Left ventricle myocardium inferior (tissue), 1 donor: ENCODE data around the gene ESPN. TPM values are rescaled to one million over a fixed set of nuclear protein-coding genes. Genes with fewer than 3 reads are reported as not detected.

ENCODE experiments used
- DNase-seq: peaks from one replicate; pipeline ENCODE4 v3.0.0-alpha.2; 2020
- H3K27ac ChIP-seq: fragments of 200-600 bp; replicated peaks from 2 replicates; pipeline ENCODE4 v1.8.0; 2021
- H3K27me3 ChIP-seq: fragments of 200-600 bp; 2 replicates; pipeline ENCODE4 v1.8.0; 2021; ENCODE audit warnings: low read depth
- H3K36me3 ChIP-seq: fragments of 200-600 bp; 2 replicates; pipeline ENCODE4 v1.8.0; 2021
- H3K4me1 ChIP-seq: fragments of 200-600 bp; 2 replicates; pipeline ENCODE4 v1.8.0; 2021
- H3K4me3 ChIP-seq: fragments of 200-600 bp; 2 replicates; pipeline ENCODE4 v1.8.0; 2021; ENCODE audit warnings: mild to moderate bottlenecking, moderate library complexity
- H3K9me3 ChIP-seq: fragments of 200-600 bp; replicated peaks from 2 replicates; pipeline ENCODE4 v1.8.0; 2021
- CTCF ChIP-seq: fragments of 200-600 bp; IDR thresholded peaks from 2 replicates; pipeline ENCODE4 v1.8.0; 2021; ENCODE audit warnings: antibody characterized with exemption, mild to moderate bottlenecking, borderline replicate concordance
- intact Hi-C: fragments of 100-400 bp; cut with micrococcal nuclease; formaldehyde crosslinking; loops from one replicate; pipeline ENCODE4 v1.11.0; 2022
- total RNA-seq: library from RNA; stranded (reverse); fragmentation: NEBNext Ultra II Directional; extraction: Animal tissue kit (Norgen Biotek cat#: 25700); gene quantifications from one replicate; pipeline ENCODE4 v1.2.1, GENCODE V29; 2021
- donor health status: DM: no; HTN: yes; CAD: no; lungs with severe emphysema.

ESPN gene
- total RNA-seq, 1 donor from 2014 or later: 0.41 TPM

- intact Hi-C loops: loop anchor here (10.0 kb wide), 1 partner anchor 53 kb away; no protein-coding TSS in a partner anchor
- H3K4me3 ChIP-seq: no peak overlapping the region
- H3K27me3 ChIP-seq: no peaks in the 10 kb centered on the region
- no peaks in the 10 kb centered on the region for H3K9me3 ChIP-seq
- peaks cover 10% of the 10 kb centered on the region for H3K4me1 ChIP-seq
- no peak for TF ChIP-seq CTCF
- DNase-seq: no peak
- H3K36me3 ChIP-seq: peaks cover 75% of the 10 kb centered on the region
- H3K27ac ChIP-seq: no peak overlapping the region
Observed at GRCh38 chr1:6471086-6471969, 46.8 kb downstream of the ESPN start.

GRCh38 chr1:6471970-6472368, 47.4 kb downstream of the ESPN start:
- Histone ChIP-seq H3K4me1 (peaks cover 10% of the 10 kb centered on the region), H3K4me3 (no peak overlapping the region), H3K36me3 (peaks cover 79% of the 10 kb centered on the region), H3K9me3 (no peaks in the 10 kb centered on the region), H3K27me3 (no peaks in the 10 kb centered on the region), H3K27ac (no peak overlapping the region)
- TF ChIP-seq CTCF: no peak
- DNase-seq: no peak
- intact Hi-C loops: loop anchor here (10.0 kb wide), 1 partner anchor 53 kb away; no protein-coding TSS in a partner anchor

GRCh38 chr1:6472391-6472790, 47.8 kb downstream of the ESPN start:
- Histone ChIP-seq H3K9me3 (no peaks in the 10 kb centered on the region), H3K4me1 (peaks cover 10% of the 10 kb centered on the region), H3K36me3 (peaks cover 83% of the 10 kb centered on the region), H3K27me3 (no peaks in the 10 kb centered on the region), H3K27ac (no peak overlapping the region), H3K4me3 (no peak overlapping the region)
- no peak for DNase-seq
- peak; percentile 7 for TF ChIP-seq CTCF
- intact Hi-C loops: loop anchor here (10.0 kb wide), 1 partner anchor 52 kb away; no protein-coding TSS in a partner anchor

- no peaks in the 10 kb centered on the region for H3K9me3 ChIP-seq
- peaks cover 79% of the 10 kb centered on the region for H3K36me3 ChIP-seq
- TF ChIP-seq CTCF: no peak
- H3K4me1 ChIP-seq: peaks cover 10% of the 10 kb centered on the region
- intact Hi-C loops: loop anchor here (10.0 kb wide), 1 partner anchor 52 kb away; no protein-coding TSS in a partner anchor
- H3K27ac ChIP-seq: no peak overlapping the region
- H3K4me3 ChIP-seq: no peak overlapping the region
- DNase-seq: no peak
- no peaks in the 10 kb centered on the region for H3K27me3 ChIP-seq
Observed at GRCh38 chr1:6473156-6473555, 48.6 kb downstream of the ESPN start.

- DNase-seq: no peak
- H3K4me3 ChIP-seq: no peak overlapping the region
- no peaks in the 10 kb centered on the region for H3K9me3 ChIP-seq
- H3K27me3 ChIP-seq: no peaks in the 10 kb centered on the region
- peaks cover 10% of the 10 kb centered on the region for H3K4me1 ChIP-seq
- TF ChIP-seq CTCF: no peak
- intact Hi-C loops: loop anchor here (10.0 kb wide), 1 partner anchor 51 kb away; no protein-coding TSS in a partner anchor
- H3K27ac ChIP-seq: no peak overlapping the region
- peaks cover 69% of the 10 kb centered on the region for H3K36me3 ChIP-seq
Observed at GRCh38 chr1:6473974-6474814, 49.6 kb downstream of the ESPN start.
